GM18505 (cell line): ENCODE results near the gene SRMS.
A peak's percentile ranks its signal among the peaks of the same experiment; 100 is the strongest.

ENCODE experiments used
- ATAC-seq: cut with Tn5 transposase; IDR thresholded peaks from one replicate; pipeline ENCODE4 v1.9.1; 2021; ENCODE audit not compliant: unreplicated experiment
- POLR2A ChIP-seq: IDR thresholded peaks from 4 replicates; pipeline ENCODE4 v1.6.1; 2011; ENCODE audit warnings: borderline replicate concordance; ENCODE audit not compliant: insufficient read depth, insufficient read length; ENCODE audit errors: extremely low read depth

Gene SRMS

DNA sequence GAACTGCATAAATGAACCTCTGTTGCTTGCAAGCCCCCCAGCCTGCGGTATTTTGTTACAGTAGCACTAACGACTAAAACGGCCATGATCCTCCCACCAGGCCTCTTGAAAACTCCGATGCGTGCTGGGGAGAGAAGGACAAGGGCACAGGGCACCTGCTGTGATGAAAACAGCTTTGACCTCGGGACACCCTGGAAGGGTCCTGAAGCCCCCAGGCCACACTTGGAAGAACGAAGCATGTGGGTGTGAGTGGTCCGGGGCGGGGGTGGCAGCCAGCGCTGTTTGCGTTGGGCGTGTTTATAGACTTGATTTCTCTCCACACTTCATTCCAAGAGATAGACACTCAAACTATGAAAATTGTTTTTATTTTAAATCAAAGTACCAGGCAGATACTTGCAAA, 39.7 kb upstream of the SRMS start:
- ATAC-seq, result no peak
- TF ChIP-seq POLR2A, result no peak

DNA sequence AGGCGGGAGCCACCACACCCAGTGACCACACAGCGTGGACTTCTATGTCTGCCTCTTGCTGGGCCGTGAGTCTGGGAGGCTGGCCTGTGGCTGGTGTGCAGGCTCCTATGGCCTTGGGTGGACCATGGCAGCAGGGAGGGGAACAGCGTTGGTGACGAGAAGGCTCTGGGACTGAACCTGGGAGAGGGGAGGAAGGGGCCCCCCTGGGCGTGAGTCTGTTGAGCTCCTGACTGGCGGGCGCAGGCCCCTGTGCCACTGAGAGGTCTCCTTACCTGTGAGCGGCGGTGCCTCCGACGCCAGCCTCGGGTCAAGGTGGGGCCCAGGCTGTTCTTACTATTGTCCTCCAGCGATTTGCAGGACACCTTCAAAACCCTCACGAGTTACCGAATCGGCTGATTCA, 39.2 kb upstream of the SRMS start:
- TF ChIP-seq POLR2A, result no peak
- ATAC-seq, result no peak

DNA sequence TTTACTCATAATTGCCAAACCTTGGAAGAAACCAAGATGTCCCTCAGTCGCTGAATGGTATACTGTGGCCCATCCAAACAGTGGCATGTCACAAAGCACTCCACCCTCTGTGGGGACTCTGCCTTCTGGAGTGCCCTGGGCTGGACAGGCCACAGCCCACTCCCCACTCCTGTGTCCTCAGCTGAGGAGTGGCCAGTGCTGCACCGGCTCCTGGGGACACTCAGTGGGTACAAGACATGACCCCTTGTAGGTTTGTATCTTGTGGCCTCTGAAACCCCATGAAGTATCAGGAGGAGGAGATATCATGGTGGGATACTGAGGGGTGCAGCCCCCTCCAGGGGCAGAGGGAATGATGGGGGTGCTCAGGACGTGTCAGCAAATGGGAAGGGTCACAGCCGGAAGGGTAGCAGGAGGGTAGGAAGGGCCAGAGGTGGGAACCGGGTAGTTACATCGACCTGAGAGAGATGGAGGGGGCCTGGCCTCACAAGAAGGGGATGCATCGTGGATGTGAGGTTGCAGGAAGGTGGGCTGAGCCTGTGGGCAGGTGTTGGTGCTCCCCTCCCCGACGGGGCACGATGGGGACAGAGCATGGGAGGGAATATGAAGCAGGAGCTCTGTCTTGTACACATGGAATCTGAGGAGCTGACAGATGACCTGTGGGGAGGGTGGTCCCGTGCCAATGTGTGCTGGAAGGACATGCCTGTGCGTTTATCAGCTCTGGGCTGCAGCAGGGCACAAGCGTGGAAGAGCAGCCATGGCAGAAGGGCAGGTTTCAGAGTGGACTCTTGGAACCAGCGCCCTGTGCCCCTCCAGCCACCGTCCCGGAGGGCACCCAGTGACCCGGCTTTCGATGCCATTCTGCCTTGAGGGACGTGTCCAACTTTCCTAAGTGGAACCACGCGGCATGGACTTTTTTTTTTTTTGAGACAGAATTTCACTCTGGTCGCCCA, 38.3 kb upstream of the SRMS start:
- no peak for TF ChIP-seq POLR2A
- ATAC-seq, result no peak

DNA sequence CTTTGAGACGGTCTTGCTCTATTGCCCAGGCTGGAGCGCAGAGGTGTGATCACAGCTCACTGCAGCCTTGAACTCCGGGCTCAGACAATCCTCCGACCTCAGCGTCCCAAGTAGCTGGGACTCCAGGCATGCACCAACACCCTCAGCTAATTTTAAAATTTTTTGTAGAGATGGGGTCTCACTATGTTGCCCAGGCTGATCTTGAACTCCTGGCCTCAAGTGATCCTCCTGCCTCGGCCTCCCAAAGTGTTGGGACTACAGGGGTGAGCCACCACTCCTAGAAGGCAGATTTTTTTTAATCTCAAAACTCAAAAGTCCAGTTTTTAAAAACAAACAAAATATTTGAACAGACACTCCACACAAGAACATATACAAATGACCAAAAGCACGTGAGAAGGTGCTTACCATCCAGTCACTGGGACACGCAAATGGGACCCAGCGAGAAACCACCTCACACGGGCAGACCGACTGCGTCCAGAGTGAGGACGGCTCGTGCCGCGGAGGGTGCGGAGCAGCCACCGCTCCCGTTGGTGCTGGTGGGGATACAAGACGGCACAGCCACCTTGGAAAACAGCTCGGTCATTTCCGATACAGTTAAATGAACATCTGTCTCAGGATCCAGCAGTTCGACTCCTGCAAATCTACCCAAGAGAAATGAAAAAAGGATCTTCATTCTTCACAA, 35.0 kb upstream of the SRMS start:
- TF ChIP-seq POLR2A, result no peak

DNA sequence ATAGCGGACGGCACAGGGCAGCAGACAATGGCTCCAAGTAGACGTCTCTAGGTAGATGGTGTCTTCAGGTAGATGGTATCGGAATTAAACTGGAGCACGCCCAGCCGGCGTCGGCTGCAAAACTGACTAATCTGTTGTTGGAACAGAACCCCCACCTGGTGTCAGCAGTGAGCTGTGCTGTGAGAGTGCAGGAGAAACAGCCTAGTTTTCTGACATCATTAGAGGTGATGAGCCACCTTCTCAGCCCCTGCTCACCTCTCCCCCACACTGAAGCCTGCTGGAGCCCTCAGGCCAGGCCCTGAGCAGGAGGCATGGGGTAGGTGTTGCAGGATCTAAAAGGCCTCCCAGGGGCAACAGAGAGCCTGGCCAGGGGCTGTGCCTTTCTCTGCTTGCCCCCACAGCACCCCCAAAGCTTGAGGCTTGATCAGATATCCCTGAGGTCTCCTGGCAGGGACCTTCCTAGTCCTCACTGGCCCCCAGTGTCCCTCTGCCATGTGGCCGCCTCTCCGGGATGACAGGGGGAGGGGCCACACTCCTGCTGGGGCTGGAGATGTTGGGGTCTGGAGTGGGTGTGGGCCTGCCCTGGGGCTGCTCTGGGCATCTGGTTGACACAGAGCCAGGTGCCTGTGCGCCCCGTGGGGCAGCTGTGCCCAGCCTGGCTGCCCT, 33.4 kb upstream of the SRMS start:
- ATAC-seq, result no peak
- TF ChIP-seq POLR2A, result no peak

More for the DNA sequence above, 35.0 kb upstream of the SRMS start:
- ATAC-seq, result no peak

DNA sequence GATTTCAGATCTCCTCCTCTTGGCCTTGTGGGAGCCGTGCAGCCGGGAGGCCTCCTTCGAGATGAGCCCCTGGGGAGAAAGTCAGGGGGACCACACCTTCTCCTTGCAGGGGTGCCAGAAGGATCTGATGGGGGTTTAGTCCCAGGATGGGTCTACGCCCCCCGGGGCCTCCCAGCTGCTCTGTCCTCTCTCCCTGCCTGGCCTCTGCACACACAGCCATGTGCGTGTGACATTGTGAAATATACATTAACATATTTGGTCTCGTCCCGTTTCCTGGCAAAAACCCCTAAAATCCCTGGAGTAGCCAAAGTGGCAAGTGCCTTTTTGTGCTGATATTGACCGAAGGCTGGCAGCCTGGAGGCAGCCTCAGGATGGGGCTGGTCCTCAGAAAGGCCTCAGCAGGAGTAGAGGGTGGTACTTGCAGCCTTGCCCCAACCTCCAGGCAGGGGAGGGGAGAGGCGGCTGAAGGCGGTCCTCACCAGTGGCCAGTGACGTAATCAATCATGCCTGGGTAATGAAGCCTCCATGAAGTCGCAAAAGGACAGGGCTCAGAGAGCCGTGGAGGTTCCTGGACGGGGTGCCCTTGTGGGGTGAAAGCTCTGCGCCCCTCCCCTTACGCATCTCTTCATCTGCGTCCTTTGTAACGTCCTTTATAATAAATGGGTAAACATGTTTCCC, 31.6 kb upstream of the SRMS start:
- TF ChIP-seq POLR2A, result no peak
- no peak for ATAC-seq

DNA sequence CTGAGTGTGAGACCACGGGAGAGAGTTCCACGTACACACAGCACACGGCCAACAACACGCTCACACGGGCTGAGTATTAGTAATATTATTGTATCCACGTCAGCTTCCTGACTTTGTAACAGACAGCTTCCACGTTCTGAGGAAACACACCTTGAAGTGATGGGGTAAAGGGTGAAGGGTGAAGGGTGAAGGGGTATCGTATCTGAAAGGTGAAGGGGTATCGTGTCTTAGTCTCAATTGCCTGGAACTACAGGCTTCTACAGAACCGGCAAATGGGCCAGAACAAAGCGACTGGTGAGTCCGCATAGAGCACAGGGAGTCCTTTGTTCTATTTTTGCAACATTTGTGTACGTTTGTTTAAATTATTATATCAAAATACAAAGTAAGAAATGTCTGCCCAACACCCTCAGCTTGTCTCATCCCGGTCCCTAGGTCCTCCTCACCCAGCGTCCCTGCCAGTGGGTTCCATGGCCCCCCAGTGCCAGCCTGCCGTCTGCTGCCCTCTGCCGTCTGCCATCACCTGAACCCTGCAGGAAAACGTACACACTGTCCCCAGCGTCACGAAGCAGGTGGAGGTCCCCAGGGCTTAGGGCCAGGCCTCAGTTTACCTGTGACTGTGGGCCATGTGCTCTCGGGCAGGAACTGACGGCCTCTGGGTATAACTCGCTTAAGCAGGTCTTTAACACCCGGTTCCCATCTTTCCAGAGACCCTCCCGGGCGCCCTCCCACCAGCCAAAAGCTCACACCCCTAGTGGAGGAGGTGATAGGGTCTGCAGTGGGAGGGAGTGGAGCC, 30.9 kb upstream of the SRMS start:
- TF ChIP-seq POLR2A, result no peak
- no peak for ATAC-seq

DNA sequence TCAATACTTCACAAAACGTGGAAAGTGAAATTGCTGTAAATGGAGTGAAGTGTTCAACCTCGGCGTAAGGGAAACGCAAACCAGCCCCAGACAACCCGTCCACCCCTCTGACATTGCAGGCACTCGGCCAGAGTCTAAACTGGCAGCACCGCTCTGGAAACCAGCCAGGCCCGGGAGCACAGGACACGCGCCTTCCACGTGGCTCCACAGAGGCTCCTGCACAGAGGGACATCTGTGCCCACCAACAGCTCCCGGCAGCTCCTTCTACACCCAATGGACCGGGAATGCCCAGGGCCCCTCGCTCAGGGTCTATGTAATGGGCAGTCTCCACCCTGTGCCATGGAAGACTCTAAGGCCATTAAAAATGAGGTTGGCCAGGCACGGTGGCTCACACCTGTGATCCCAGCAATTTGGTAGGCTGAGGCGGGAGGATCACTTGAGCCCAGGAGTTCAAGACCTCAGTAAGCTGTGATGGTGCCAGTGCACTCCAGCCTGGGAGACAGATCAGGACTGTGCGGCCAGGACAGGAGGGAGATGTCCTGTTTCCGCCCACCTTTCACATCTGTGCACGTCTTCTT, 29.9 kb upstream of the SRMS start:
- no peak for ATAC-seq
- TF ChIP-seq POLR2A, result no peak

DNA sequence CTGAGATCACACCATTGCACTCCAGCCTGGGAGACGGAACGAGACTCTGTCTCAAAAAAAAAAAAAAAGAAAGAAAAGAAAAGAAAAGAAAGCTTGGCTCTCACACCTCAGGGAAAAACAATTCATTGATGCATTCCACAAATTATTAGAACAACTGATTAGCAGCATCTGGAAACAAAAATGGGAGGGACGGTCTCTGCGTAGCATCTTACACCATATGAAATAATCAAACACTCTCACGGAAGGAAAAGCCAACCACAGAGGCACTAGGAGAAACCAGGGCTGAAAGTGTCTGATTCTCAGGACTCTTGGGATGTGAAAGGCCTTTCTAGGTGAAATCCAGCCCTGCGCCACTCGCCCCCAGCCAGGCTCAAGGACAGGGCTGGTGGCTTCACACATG, 28.8 kb upstream of the SRMS start:
- no peak for ATAC-seq
- no peak for TF ChIP-seq POLR2A

DNA sequence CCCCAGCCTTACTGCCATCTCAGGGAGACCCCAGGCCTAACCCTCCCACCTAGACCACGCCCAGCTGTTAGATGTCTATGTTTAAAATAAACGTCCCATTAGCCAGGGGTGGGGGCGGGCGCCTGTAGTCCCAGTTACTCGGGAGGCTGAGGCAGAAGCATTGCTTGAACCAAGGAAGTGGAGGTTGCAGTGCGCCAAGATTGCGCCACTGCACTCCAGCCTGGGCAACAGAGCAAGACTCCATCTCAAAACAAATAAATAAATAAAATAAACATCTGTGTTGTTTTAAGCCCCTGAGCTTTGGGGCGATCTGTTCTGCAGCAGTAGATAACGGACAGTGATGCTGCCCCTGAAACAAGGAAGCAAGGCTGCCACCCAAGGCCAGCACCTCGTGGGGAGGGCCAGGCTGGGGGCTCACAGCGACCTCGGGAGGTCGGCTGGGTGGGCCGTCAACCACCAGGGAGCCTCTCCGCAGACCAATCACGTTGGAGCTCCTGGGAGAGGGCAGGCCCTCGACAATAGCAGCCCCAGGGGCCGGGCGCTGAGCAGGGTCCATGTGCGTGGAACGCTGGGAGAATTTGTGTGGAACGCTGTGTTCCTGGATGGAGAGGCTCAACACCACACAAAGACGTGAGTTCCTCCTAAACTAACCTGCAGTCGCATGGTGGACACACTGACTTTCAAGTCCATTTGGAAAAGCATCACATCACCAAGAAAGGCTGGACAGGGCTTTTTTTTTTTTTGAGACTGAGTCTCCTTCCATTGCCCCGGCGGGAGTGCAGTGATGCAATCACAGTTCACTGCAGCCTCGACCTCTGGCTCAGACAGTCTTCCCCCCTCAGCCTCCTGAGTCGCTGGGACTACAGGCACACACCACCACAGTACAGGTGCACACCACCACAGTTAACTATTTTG, 27.5 kb upstream of the SRMS start:
- TF ChIP-seq POLR2A, result no peak
- no peak for ATAC-seq

DNA sequence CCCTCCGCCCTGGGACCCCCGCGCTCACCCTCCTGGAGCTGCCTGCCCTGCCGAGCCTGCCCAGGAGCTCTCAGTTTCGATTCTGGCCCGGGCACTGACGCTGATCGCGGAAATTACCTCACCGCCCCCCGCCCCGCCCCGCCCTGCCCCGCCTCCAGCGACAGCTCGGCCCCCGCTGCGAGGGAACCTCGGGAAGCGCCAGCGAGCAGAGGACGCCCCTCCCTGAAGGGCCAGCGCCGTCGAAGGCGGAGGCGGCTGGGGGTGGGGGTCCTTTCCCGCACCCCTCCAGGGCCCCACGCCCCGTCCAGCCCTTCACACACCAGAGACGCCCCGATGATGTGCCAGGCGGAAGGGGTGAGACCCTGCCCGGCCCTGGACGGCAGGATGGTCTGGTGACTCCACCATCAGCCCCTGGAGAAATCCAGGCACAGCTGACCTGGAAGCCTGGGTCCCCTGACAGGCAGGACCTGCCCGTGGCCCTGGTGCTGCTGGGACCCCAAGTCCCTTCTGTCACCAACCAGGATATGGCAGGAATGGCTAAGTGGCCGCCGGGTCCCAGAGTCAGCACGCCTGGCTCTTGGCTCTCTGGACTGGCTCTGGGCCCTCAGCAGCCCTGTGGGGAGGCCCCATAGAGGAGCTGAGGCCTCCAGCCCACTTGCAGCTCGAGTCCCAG, 26.7 kb upstream of the SRMS start, which contains the start of gene HELZ2:
Gene HELZ2 (minus strand): TSS at position 84 of the 673 bp plus-strand sequence. CDS start 1,854 bp downstream, outside the sequence.
- ATAC-seq, result no peak
- peak; percentile 46 for TF ChIP-seq POLR2A
